Muscle of leg (tissue), 11 donors: ENCODE results near the gene MDC1. TPM values are rescaled to one million over a fixed set of nuclear protein-coding genes. Genes with fewer than 3 reads are reported as not detected.

ENCODE experiments used
- DNase-seq: peaks from one replicate; pipeline ENCODE4 v3.0.0; 2013
- H3K27ac ChIP-seq: one replicate; pipeline ENCODE4 v1.5.1; 2013; ENCODE audit warnings: mild to moderate bottlenecking, low read length, control low read depth
- H3K27me3 ChIP-seq: one replicate; pipeline ENCODE4 v1.6.1; 2013; ENCODE audit warnings: low read length; ENCODE audit not compliant: control insufficient read depth, insufficient read depth
- H3K36me3 ChIP-seq: one replicate; pipeline ENCODE4 v1.6.1; 2013; ENCODE audit warnings: low read length; ENCODE audit not compliant: control insufficient read depth, insufficient read depth
- H3K4me1 ChIP-seq: one replicate; pipeline ENCODE4 v1.6.1; 2013; ENCODE audit warnings: low read length; ENCODE audit not compliant: control insufficient read depth, insufficient read depth
- H3K4me3 ChIP-seq: one replicate; pipeline ENCODE4 v1.5.1; 2013; ENCODE audit warnings: low read length, control low read depth
- H3K9me3 ChIP-seq: replicated peaks from 2 replicates; pipeline ENCODE4 v1.6.1; 2013; ENCODE audit warnings: low read depth, low read length; ENCODE audit not compliant: control insufficient read depth
- WGBS: methylation state at CpG from one replicate; pipeline ENCODE4 v1.1.5; 2013; ENCODE audit warnings: missing lambda C conversion rate; ENCODE audit not compliant: insufficient coverage; 5-methylcytosine and 5-hydroxymethylcytosine counted together
- polyA plus RNA-seq, 8 donors: library from polyadenylated mRNA; unstranded; fragments of 120-200 nt; gene quantifications; one replicate each; pipeline versions ENCODE4 v1.2.1 to v1.2.3, GENCODE V29; 2013; ENCODE audit warnings: inconsistent platforms in 1 of 8, low replicate concordance in 1 of 8; ENCODE audit not compliant: insufficient read length in 8 of 8, insufficient read depth in 1 of 8
- total RNA-seq: library from RNA; stranded (reverse); fragments of 120-200 nt; gene quantifications from one replicate; pipeline ENCODE4 v1.2.4, GENCODE V29; 2013

The MDC1 gene
- total and polyA plus RNA-seq, 9 donors, result 9.6 to 34.6 (median 24.5) TPM

- Histone ChIP-seq H3K4me1 (peaks cover 8% of the 10 kb centered on the region), H3K27ac (no peak overlapping the region), H3K36me3 (peaks cover 68% of the 10 kb centered on the region), H3K4me3 (no peak overlapping the region), H3K27me3 (no peaks in the 10 kb centered on the region), H3K9me3 (no peaks in the 10 kb centered on the region)
- no peak for DNase-seq
- 87% methylated on average over 7 of the region's 7 CpGs for WGBS
These were observed 4.6 kb downstream of the MDC1 start for GRCh38 chr6:30712441-30712945.

- Histone ChIP-seq H3K9me3 (no peaks in the 10 kb centered on the region), H3K4me3 (no peak overlapping the region), H3K4me1 (peaks cover 7% of the 10 kb centered on the region), H3K27ac (no peak overlapping the region), H3K36me3 (peaks cover 74% of the 10 kb centered on the region), H3K27me3 (no peaks in the 10 kb centered on the region)
- no peak for DNase-seq
- WGBS, result no CpG with 5 or more reads among the region's 1 CpG
These were observed 5.2 kb downstream of the MDC1 start for GRCh38 chr6:30711758-30712380.

GRCh38 chr6:30709101-30709868 lies 7.8 kb downstream of the MDC1 start:
- WGBS, result no CpG with 5 or more reads among the region's 2 CpGs
- no peak overlapping the region for H3K4me3 ChIP-seq
- no peaks in the 10 kb centered on the region for H3K27me3 ChIP-seq
- H3K9me3 ChIP-seq, result no peaks in the 10 kb centered on the region
- no peak for DNase-seq
- no peaks in the 10 kb centered on the region for H3K4me1 ChIP-seq
- H3K27ac ChIP-seq, result no peak overlapping the region
- peaks cover 83% of the 10 kb centered on the region for H3K36me3 ChIP-seq

- Histone ChIP-seq H3K4me3 (no peak overlapping the region), H3K27ac (no peak overlapping the region), H3K36me3 (peaks cover 83% of the 10 kb centered on the region), H3K4me1 (no peaks in the 10 kb centered on the region), H3K9me3 (no peaks in the 10 kb centered on the region), H3K27me3 (no peaks in the 10 kb centered on the region)
- WGBS, result 83% methylated on average over 6 of the region's 6 CpGs
- DNase-seq, result no peak
These were observed 9.7 kb downstream of the MDC1 start for GRCh38 chr6:30707281-30707850.

GRCh38 chr6:30705620-30706019 lies 11.5 kb downstream of the MDC1 start:
- no peak for DNase-seq
- WGBS, result 98% methylated on average over 4 of the region's 4 CpGs
- no peak overlapping the region for H3K4me3 ChIP-seq
- H3K27me3 ChIP-seq, result no peaks in the 10 kb centered on the region
- H3K36me3 ChIP-seq, result peaks cover 69% of the 10 kb centered on the region
- no peaks in the 10 kb centered on the region for H3K4me1 ChIP-seq
- no peak overlapping the region for H3K27ac ChIP-seq
- H3K9me3 ChIP-seq, result no peaks in the 10 kb centered on the region

- H3K27ac ChIP-seq, result no peak overlapping the region
- no peak overlapping the region for H3K4me3 ChIP-seq
- H3K27me3 ChIP-seq, result no peaks in the 10 kb centered on the region
- WGBS, result 95% methylated on average over 3 of the region's 4 CpGs
- no peaks in the 10 kb centered on the region for H3K9me3 ChIP-seq
- H3K36me3 ChIP-seq, result peaks cover 66% of the 10 kb centered on the region
- no peak for DNase-seq
- H3K4me1 ChIP-seq, result no peaks in the 10 kb centered on the region
These were observed 13.3 kb downstream of the MDC1 start for GRCh38 chr6:30703821-30704220.

GRCh38 chr6:30703011-30703410 lies 14.1 kb downstream of the MDC1 start:
- no peaks in the 10 kb centered on the region for H3K27me3 ChIP-seq
- no peak overlapping the region for H3K4me3 ChIP-seq
- peaks cover 59% of the 10 kb centered on the region for H3K36me3 ChIP-seq
- H3K9me3 ChIP-seq, result no peaks in the 10 kb centered on the region
- no peaks in the 10 kb centered on the region for H3K4me1 ChIP-seq
- 89% methylated on average over 2 of the region's 10 CpGs for WGBS
- H3K27ac ChIP-seq, result no peak overlapping the region
- DNase-seq, result no peak

- WGBS, result 62% methylated on average over 2 of the region's 4 CpGs
- H3K27ac ChIP-seq, result no peak overlapping the region
- no peak for DNase-seq
- peaks cover 37% of the 10 kb centered on the region for H3K36me3 ChIP-seq
- no peaks in the 10 kb centered on the region for H3K9me3 ChIP-seq
- no peaks in the 10 kb centered on the region for H3K4me1 ChIP-seq
- no peak overlapping the region for H3K4me3 ChIP-seq
- H3K27me3 ChIP-seq, result no peaks in the 10 kb centered on the region
These were observed 16.7 kb downstream of the MDC1 start for GRCh38 chr6:30700340-30700739.

- DNase-seq, result no peak
- H3K27me3 ChIP-seq, result no peaks in the 10 kb centered on the region
- no CpG with 5 or more reads among the region's 5 CpGs for WGBS
- no peaks in the 10 kb centered on the region for H3K9me3 ChIP-seq
- no peak overlapping the region for H3K4me3 ChIP-seq
- peaks cover 4% of the 10 kb centered on the region for H3K4me1 ChIP-seq
- H3K27ac ChIP-seq, result no peak overlapping the region
- peaks cover 9% of the 10 kb centered on the region for H3K36me3 ChIP-seq
These were observed 20.6 kb downstream of the MDC1 start for GRCh38 chr6:30696432-30696831.

- no peaks in the 10 kb centered on the region for H3K9me3 ChIP-seq
- no peaks in the 10 kb centered on the region for H3K27me3 ChIP-seq
- DNase-seq, result no peak
- H3K36me3 ChIP-seq, result peaks cover 17% of the 10 kb centered on the region
- peak overlapping the region; percentile 99 for H3K27ac ChIP-seq
- H3K4me1 ChIP-seq, result peaks cover 34% of the 10 kb centered on the region
- 25% methylated on average over 1 of the region's 8 CpGs for WGBS
- peak overlapping the region; percentile 82 for H3K4me3 ChIP-seq
These were observed 25.8 kb downstream of the MDC1 start for GRCh38 chr6:30691208-30691847.
